Activated B cell treated with CpG ODN at 0.5 μM for 24 hours (primary cell): ENCODE measurements around the gene ADCY2. TPM values are rescaled to one million over a fixed set of nuclear protein-coding genes. Genes with fewer than 3 reads are reported as not detected.

Experiments
- ATAC-seq: fragments of 200-7000 bp; cut with Tn5 transposase; one replicate; pipeline ENCODE4 v1.10.0; 2021; ENCODE audit warnings: low read depth, mild to moderate bottlenecking, moderate library complexity
- CTCF ChIA-PET: fragments of 350-600 bp; sonication (Branson Sonifier 250); formaldehyde crosslinking; loops from one replicate; lab custom pipeline; 2021; ENCODE audit warnings: antibody characterized with exemption; lab: Charles Lee
- POLR2A ChIA-PET: fragments of 350-600 bp; sonication (Branson Sonifier 250); formaldehyde crosslinking; loops from one replicate; lab custom pipeline; 2021; ENCODE audit warnings: antibody characterized with exemption; lab: Charles Lee
- DNase-seq: peaks from one replicate; pipeline ENCODE4 v3.0.0; 2022
- H3K27ac Mint-ChIP-seq: one replicate; pipeline ENCODE4 v1.8.0; 2020; ENCODE audit warnings: mixed read lengths
- H3K27me3 Mint-ChIP-seq: one replicate; pipeline ENCODE4 v1.8.0; 2021; ENCODE audit warnings: mixed read lengths
- H3K36me3 Mint-ChIP-seq: one replicate; pipeline ENCODE4 v1.8.0; 2021; ENCODE audit warnings: low read depth, mixed read lengths
- H3K4me1 Mint-ChIP-seq: one replicate; pipeline ENCODE4 v1.8.0; 2021; ENCODE audit warnings: mixed read lengths
- H3K4me3 Mint-ChIP-seq: one replicate; pipeline ENCODE4 v1.8.0; 2020; ENCODE audit warnings: mild to moderate bottlenecking, mixed read lengths
- H3K9me3 Mint-ChIP-seq: one replicate; pipeline ENCODE4 v1.8.0; 2020; ENCODE audit warnings: mixed read lengths
- intact Hi-C: fragments of 100-400 bp; cut with micrococcal nuclease; formaldehyde crosslinking; loops from one replicate; pipeline ENCODE4 v1.15.1; 2024
- total RNA-seq: library from RNA; stranded (reverse); gene quantifications from 2 replicates; pipeline ENCODE4 v1.2.3, GENCODE V29; 2022
- TF ChIP-seq, protein P1 (sequence below): fragments of 200-600 bp; IDR thresholded peaks from one replicate; pipeline ENCODE4 v1.8.0; 2022; ENCODE audit warnings: antibody characterized with exemption, mild to moderate bottlenecking

Gene ADCY2
- total RNA-seq, 1 donor from 2014 or later = not detected

- intact Hi-C loops = no loop called here
- no peak for ATAC-seq
- Mint-ChIP-seq H3K4me3 (no peak overlapping the region), H3K9me3 (peaks cover 2% of the 10 kb centered on the region), H3K27ac (no peak overlapping the region), H3K27me3 (peaks cover 2% of the 10 kb centered on the region), H3K4me1 (no peaks in the 10 kb centered on the region), H3K36me3 (no peaks in the 10 kb centered on the region)
- CTCF ChIA-PET = no interaction called here
- TF ChIP-seq, protein P1, sequence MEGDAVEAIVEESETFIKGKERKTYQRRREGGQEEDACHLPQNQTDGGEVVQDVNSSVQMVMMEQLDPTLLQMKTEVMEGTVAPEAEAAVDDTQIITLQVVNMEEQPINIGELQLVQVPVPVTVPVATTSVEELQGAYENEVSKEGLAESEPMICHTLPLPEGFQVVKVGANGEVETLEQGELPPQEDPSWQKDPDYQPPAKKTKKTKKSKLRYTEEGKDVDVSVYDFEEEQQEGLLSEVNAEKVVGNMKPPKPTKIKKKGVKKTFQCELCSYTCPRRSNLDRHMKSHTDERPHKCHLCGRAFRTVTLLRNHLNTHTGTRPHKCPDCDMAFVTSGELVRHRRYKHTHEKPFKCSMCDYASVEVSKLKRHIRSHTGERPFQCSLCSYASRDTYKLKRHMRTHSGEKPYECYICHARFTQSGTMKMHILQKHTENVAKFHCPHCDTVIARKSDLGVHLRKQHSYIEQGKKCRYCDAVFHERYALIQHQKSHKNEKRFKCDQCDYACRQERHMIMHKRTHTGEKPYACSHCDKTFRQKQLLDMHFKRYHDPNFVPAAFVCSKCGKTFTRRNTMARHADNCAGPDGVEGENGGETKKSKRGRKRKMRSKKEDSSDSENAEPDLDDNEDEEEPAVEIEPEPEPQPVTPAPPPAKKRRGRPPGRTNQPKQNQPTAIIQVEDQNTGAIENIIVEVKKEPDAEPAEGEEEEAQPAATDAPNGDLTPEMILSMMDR = no peak
- DNase-seq = no peak
- POLR2A ChIA-PET = no interaction called here
Measured at GRCh38 chr5:7540736-7541485, 145.0 kb downstream of the ADCY2 start.

DNA sequence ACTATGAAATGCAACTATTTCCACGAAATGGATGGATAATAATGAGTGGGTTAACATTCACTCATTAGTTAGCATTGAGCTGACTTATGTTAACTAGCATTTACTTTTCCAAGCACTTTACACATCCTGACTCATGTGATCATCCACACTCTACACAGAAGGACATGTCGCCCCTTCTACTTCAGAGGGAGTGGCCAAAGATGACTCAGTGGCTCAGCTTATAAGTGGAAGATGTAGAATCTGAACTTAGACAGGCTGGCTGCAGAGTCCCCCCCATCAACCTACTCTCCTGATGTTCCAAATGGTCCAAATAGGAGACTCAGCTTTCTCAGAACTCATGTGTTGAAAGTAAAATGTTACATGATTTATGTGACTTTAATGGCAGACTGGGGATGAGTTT, 146.0 kb downstream of the ADCY2 start:
- ATAC-seq = no peak
- DNase-seq = no peak
- TF ChIP-seq, protein P1 = no peak
- Mint-ChIP-seq H3K9me3 (peaks cover 2% of the 10 kb centered on the region), H3K27me3 (peaks cover 2% of the 10 kb centered on the region), H3K36me3 (no peaks in the 10 kb centered on the region), H3K4me3 (no peak overlapping the region), H3K27ac (no peak overlapping the region), H3K4me1 (no peaks in the 10 kb centered on the region)
- POLR2A ChIA-PET = no interaction called here
- intact Hi-C loops = no loop called here
- CTCF ChIA-PET = no interaction called here

DNA sequence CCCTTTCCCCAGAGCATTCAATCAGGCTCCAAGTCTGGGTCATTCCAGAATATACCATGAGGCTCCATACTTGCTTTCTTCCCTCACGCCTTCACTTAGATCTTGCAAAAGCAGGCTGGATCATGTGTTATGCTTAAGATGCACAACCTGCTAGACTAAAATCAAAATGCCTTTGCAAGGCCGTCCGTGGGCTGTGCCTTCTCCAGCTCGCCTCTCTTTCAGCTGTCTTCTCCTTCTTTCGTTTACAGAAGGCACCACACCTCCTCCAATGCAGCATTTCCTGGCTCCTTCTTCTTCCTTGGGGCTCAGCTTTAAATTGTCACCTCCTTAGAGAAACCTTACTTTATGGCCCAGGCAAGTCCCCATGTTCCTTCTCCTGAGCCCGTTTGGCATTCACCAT, 150.6 kb downstream of the ADCY2 start:
- DNase-seq (no peak), ATAC-seq (no peak)
- ChIA-PET CTCF (no interaction called here), POLR2A (no interaction called here)
- Mint-ChIP-seq H3K9me3 (peaks cover 2% of the 10 kb centered on the region), H3K27ac (no peak overlapping the region), H3K27me3 (no peaks in the 10 kb centered on the region), H3K36me3 (no peaks in the 10 kb centered on the region), H3K4me1 (no peaks in the 10 kb centered on the region), H3K4me3 (no peak overlapping the region)
- TF ChIP-seq, protein P1 = no peak
- intact Hi-C loops = no loop called here

DNA sequence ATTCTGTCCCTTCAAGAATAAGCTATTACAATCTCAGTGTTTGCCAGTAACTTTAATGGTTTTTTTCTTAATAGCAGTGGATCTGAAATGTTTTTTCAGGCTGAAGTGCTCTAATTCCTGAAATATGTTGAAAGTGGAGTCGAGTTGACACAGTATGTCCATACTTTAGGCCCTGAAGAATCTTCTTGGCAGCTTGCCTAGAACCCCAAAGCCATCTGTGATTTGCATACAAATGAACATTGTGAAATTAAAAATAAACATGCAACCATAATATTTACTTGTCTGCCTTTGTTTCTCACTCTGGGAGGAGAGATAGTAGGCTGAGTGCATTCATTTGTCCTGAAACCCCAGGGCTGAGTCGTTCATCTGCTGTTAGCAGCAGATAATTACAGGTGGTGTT, 152.7 kb downstream of the ADCY2 start:
- ChIA-PET CTCF (no interaction called here), POLR2A (no interaction called here)
- Mint-ChIP-seq H3K9me3 (peaks cover 2% of the 10 kb centered on the region), H3K4me1 (no peaks in the 10 kb centered on the region), H3K27ac (no peak overlapping the region), H3K4me3 (no peak overlapping the region), H3K36me3 (no peaks in the 10 kb centered on the region), H3K27me3 (no peaks in the 10 kb centered on the region)
- DNase-seq (no peak), ATAC-seq (no peak)
- TF ChIP-seq, protein P1 = no peak
- intact Hi-C loops = no loop called here

GRCh38 chr5:7565559-7565958, 169.6 kb downstream of the ADCY2 start:
- H3K4me1 Mint-ChIP-seq = no peaks in the 10 kb centered on the region
- ATAC-seq (no peak), DNase-seq (no peak)
- H3K27me3 Mint-ChIP-seq = no peaks in the 10 kb centered on the region
- intact Hi-C loops = no loop called here
- TF ChIP-seq, protein P1 = no peak
- ChIA-PET CTCF (no interaction called here), POLR2A (no interaction called here)
- no peak overlapping the region for H3K4me3 Mint-ChIP-seq
- H3K36me3 Mint-ChIP-seq = no peaks in the 10 kb centered on the region
- no peak overlapping the region for H3K27ac Mint-ChIP-seq
- no peaks in the 10 kb centered on the region for H3K9me3 Mint-ChIP-seq
